GM21529 (cell line): ENCODE results near the gene PERCC1.

Source experiments
- ATAC-seq: cut with Tn5 transposase; IDR thresholded peaks from one replicate; pipeline ENCODE4 v1.9.1; 2021; ENCODE audit not compliant: unreplicated experiment

Gene PERCC1

GRCh38 chr16:1408171-1408837, 22.6 kb upstream of the PERCC1 start:
- peak; percentile 81 for ATAC-seq

GRCh38 chr16:1412847-1413246, 18.0 kb upstream of the PERCC1 start:
- ATAC-seq, result no peak

GRCh38 chr16:1413684-1414531, 17.0 kb upstream of the PERCC1 start:
- peak; percentile 31 for ATAC-seq

- peak; percentile 46 for ATAC-seq
These were observed 16.2 kb upstream of the PERCC1 start, which contains the start of gene UNKL for GRCh38 chr16:1414532-1415260. TSS of gene UNKL (minus strand) at chr16:1414704. CDS start at chr16:1414691, 13 bp downstream.

- no peak for ATAC-seq
These were observed 14.3 kb upstream of the PERCC1 start for GRCh38 chr16:1416521-1416941.

- peak; percentile 5 for ATAC-seq
These were observed 10.8 kb upstream of the PERCC1 start for GRCh38 chr16:1420111-1420539.

GRCh38 chr16:1422076-1422475, 8.8 kb upstream of the PERCC1 start:
- no peak for ATAC-seq

GRCh38 chr16:1424028-1424427, 6.8 kb upstream of the PERCC1 start:
- ATAC-seq, result no peak

- ATAC-seq, result no peak
These were observed 5.1 kb upstream of the PERCC1 start for GRCh38 chr16:1425616-1426370.

GRCh38 chr16:1426734-1427471, 4.0 kb upstream of the PERCC1 start:
- ATAC-seq, result no peak

- no peak for ATAC-seq
These were observed 3.1 kb upstream of the PERCC1 start for GRCh38 chr16:1427473-1428461.

- ATAC-seq, result no peak
These were observed 2.4 kb upstream of the PERCC1 start for GRCh38 chr16:1428511-1428910.

- no peak for ATAC-seq
These were observed 1.9 kb upstream of the PERCC1 start for GRCh38 chr16:1429012-1429411.

- ATAC-seq, result no peak
These were observed 1.2 kb upstream of the PERCC1 start for GRCh38 chr16:1429631-1430030.

GRCh38 chr16:1430214-1430758, 592 bp upstream of the PERCC1 start:
- no peak for ATAC-seq

GRCh38 chr16:1431497-1432270, 806 bp downstream of the PERCC1 start:
- ATAC-seq, result no peak

- ATAC-seq, result no peak
These were observed 1.7 kb downstream of the PERCC1 start for GRCh38 chr16:1432388-1433262.
